ENCODE data around the gene ZRANB3.

Gene ZRANB3

GRCh38 chr2:135163901-135164300, 367.1 kb downstream of the ZRANB3 start:
- no peak for DNase-seq
- no peak for TF ChIP-seq CTCF (IDR thresholded peaks at IDR 0.05; ENCODE audit: low read depth, low read length)
- no peaks in the 10 kb centered on the region for H3K9me3 ChIP-seq (ENCODE audit: severe bottlenecking)
- H3K27ac ChIP-seq, result no peak overlapping the region
- peaks cover 75% of the 10 kb centered on the region for H3K36me3 ChIP-seq
- no peaks in the 10 kb centered on the region for H3K27me3 ChIP-seq (ENCODE audit: insufficient read depth, low read depth, severe bottlenecking)
- no peak overlapping the region for H3K4me3 ChIP-seq (ENCODE audit: low read depth, low read length)

- H3K9me3 ChIP-seq (ENCODE audit: severe bottlenecking), result no peaks in the 10 kb centered on the region
- H3K36me3 ChIP-seq, result peaks cover 75% of the 10 kb centered on the region
- no peak for DNase-seq
- H3K4me3 ChIP-seq (ENCODE audit: low read depth, low read length), result no peak overlapping the region
- H3K27ac ChIP-seq, result no peak overlapping the region
- no peaks in the 10 kb centered on the region for H3K27me3 ChIP-seq (ENCODE audit: insufficient read depth, low read depth, severe bottlenecking)
- no peak for TF ChIP-seq CTCF (IDR thresholded peaks at IDR 0.05; ENCODE audit: low read depth, low read length)
These were observed 367.7 kb downstream of the ZRANB3 start for GRCh38 chr2:135163306-135163705.

GRCh38 chr2:135162786-135163185, 368.2 kb downstream of the ZRANB3 start:
- Histone ChIP-seq H3K4me3 (ENCODE audit: low read depth, low read length) (no peak overlapping the region), H3K27me3 (ENCODE audit: insufficient read depth, low read depth, severe bottlenecking) (no peaks in the 10 kb centered on the region), H3K9me3 (ENCODE audit: severe bottlenecking) (no peaks in the 10 kb centered on the region), H3K36me3 (peaks cover 75% of the 10 kb centered on the region), H3K27ac (no peak overlapping the region)
- no peak for DNase-seq
- no peak for TF ChIP-seq CTCF (IDR thresholded peaks at IDR 0.05; ENCODE audit: low read depth, low read length)

- Histone ChIP-seq H3K9me3 (ENCODE audit: severe bottlenecking) (no peaks in the 10 kb centered on the region), H3K4me3 (ENCODE audit: low read depth, low read length) (no peak overlapping the region), H3K36me3 (peaks cover 74% of the 10 kb centered on the region), H3K27me3 (ENCODE audit: insufficient read depth, low read depth, severe bottlenecking) (no peaks in the 10 kb centered on the region), H3K27ac (no peak overlapping the region)
- no peak for TF ChIP-seq CTCF (IDR thresholded peaks at IDR 0.05; ENCODE audit: low read depth, low read length)
- DNase-seq, result no peak
These were observed 368.6 kb downstream of the ZRANB3 start for GRCh38 chr2:135162377-135162776.

GRCh38 chr2:135159191-135159590, 371.8 kb downstream of the ZRANB3 start:
- no peak overlapping the region for H3K27ac ChIP-seq
- H3K36me3 ChIP-seq, result peaks cover 86% of the 10 kb centered on the region
- no peaks in the 10 kb centered on the region for H3K27me3 ChIP-seq (ENCODE audit: insufficient read depth, low read depth, severe bottlenecking)
- no peak for TF ChIP-seq CTCF (IDR thresholded peaks at IDR 0.05; ENCODE audit: low read depth, low read length)
- no peak overlapping the region for H3K4me3 ChIP-seq (ENCODE audit: low read depth, low read length)
- H3K9me3 ChIP-seq (ENCODE audit: severe bottlenecking), result no peaks in the 10 kb centered on the region
- DNase-seq, result no peak

- no peaks in the 10 kb centered on the region for H3K27me3 ChIP-seq (ENCODE audit: insufficient read depth, low read depth, severe bottlenecking)
- no peak overlapping the region for H3K27ac ChIP-seq
- no peak for DNase-seq
- no peak for TF ChIP-seq CTCF (IDR thresholded peaks at IDR 0.05; ENCODE audit: low read depth, low read length)
- no peak overlapping the region for H3K4me3 ChIP-seq (ENCODE audit: low read depth, low read length)
- peaks cover 81% of the 10 kb centered on the region for H3K36me3 ChIP-seq
- no peaks in the 10 kb centered on the region for H3K9me3 ChIP-seq (ENCODE audit: severe bottlenecking)
These were observed 373.2 kb downstream of the ZRANB3 start for GRCh38 chr2:135157856-135158255.
